GM12872 (cell line): ENCODE results near the gene EGFL8.

ENCODE experiments used
- CTCF ChIP-seq: IDR thresholded peaks from 3 replicates; pipeline ENCODE4 v1.5.1; 2011; ENCODE audit warnings: low read depth, mild to moderate bottlenecking, low read length, moderate library complexity; ENCODE audit not compliant: insufficient read depth

EGFL8 gene

GRCh38 chr6:32132110-32132509, 32.3 kb upstream of the EGFL8 start:
- no peak for TF ChIP-seq CTCF

GRCh38 chr6:32133786-32134185, 30.6 kb upstream of the EGFL8 start:
- no peak for TF ChIP-seq CTCF

GRCh38 chr6:32137454-32137853, 26.9 kb upstream of the EGFL8 start:
- no peak for TF ChIP-seq CTCF

- no peak for TF ChIP-seq CTCF
These were observed 24.8 kb upstream of the EGFL8 start for GRCh38 chr6:32139590-32139989.

GRCh38 chr6:32140420-32141046, 23.9 kb upstream of the EGFL8 start:
- TF ChIP-seq CTCF, result no peak

- TF ChIP-seq CTCF, result no peak
These were observed 18.1 kb upstream of the EGFL8 start for GRCh38 chr6:32146287-32146686.

GRCh38 chr6:32146687-32147086, 17.7 kb upstream of the EGFL8 start:
- TF ChIP-seq CTCF, result no peak
